Left ventricle myocardium inferior (tissue), 1 donor: Measurements from ENCODE around the gene CMIP. TPM values are rescaled to one million over a fixed set of nuclear protein-coding genes. Genes with fewer than 3 reads are reported as not detected.

Experiments used
- DNase-seq: peaks from one replicate; pipeline ENCODE4 v3.0.0-alpha.2; 2020
- H3K27ac ChIP-seq: fragments of 200-600 bp; replicated peaks from 2 replicates; pipeline ENCODE4 v1.8.0; 2021
- H3K27me3 ChIP-seq: fragments of 200-600 bp; 2 replicates; pipeline ENCODE4 v1.8.0; 2021; ENCODE audit warnings: low read depth
- H3K36me3 ChIP-seq: fragments of 200-600 bp; 2 replicates; pipeline ENCODE4 v1.8.0; 2021
- H3K4me1 ChIP-seq: fragments of 200-600 bp; 2 replicates; pipeline ENCODE4 v1.8.0; 2021
- H3K4me3 ChIP-seq: fragments of 200-600 bp; 2 replicates; pipeline ENCODE4 v1.8.0; 2021; ENCODE audit warnings: mild to moderate bottlenecking, moderate library complexity
- H3K9me3 ChIP-seq: fragments of 200-600 bp; replicated peaks from 2 replicates; pipeline ENCODE4 v1.8.0; 2021
- CTCF ChIP-seq: fragments of 200-600 bp; IDR thresholded peaks from 2 replicates; pipeline ENCODE4 v1.8.0; 2021; ENCODE audit warnings: antibody characterized with exemption, mild to moderate bottlenecking, borderline replicate concordance
- intact Hi-C: fragments of 100-400 bp; cut with micrococcal nuclease; formaldehyde crosslinking; loops from one replicate; pipeline ENCODE4 v1.11.0; 2022
- total RNA-seq: library from RNA; stranded (reverse); fragmentation: NEBNext Ultra II Directional; extraction: Animal tissue kit (Norgen Biotek cat#: 25700); gene quantifications from one replicate; pipeline ENCODE4 v1.2.1, GENCODE V29; 2021
- donor health status: DM: no; HTN: yes; CAD: no; lungs with severe emphysema.

Gene CMIP
- total RNA-seq, 1 donor from 2014 or later, result 11.2 TPM

GRCh38 chr16:81591545-81591870 lies 146.9 kb downstream of the CMIP start:
- intact Hi-C loops, result no loop called here
- no peak for TF ChIP-seq CTCF
- H3K4me1 ChIP-seq, result peaks cover 9% of the 10 kb centered on the region
- H3K36me3 ChIP-seq, result no peaks in the 10 kb centered on the region
- DNase-seq, result no peak
- H3K27me3 ChIP-seq, result no peaks in the 10 kb centered on the region
- H3K9me3 ChIP-seq, result no peaks in the 10 kb centered on the region
- H3K27ac ChIP-seq, result no peak overlapping the region
- no peak overlapping the region for H3K4me3 ChIP-seq

GRCh38 chr16:81592353-81592866 lies 147.8 kb downstream of the CMIP start:
- H3K27me3 ChIP-seq, result no peaks in the 10 kb centered on the region
- no peaks in the 10 kb centered on the region for H3K36me3 ChIP-seq
- H3K4me1 ChIP-seq, result peaks cover 9% of the 10 kb centered on the region
- TF ChIP-seq CTCF, result no peak
- no peak overlapping the region for H3K4me3 ChIP-seq
- no peaks in the 10 kb centered on the region for H3K9me3 ChIP-seq
- H3K27ac ChIP-seq, result no peak overlapping the region
- intact Hi-C loops, result no loop called here
- DNase-seq, result no peak

GRCh38 chr16:81593481-81593880 lies 148.9 kb downstream of the CMIP start:
- Histone ChIP-seq H3K4me1 (peaks cover 9% of the 10 kb centered on the region), H3K9me3 (no peaks in the 10 kb centered on the region), H3K27ac (no peak overlapping the region), H3K4me3 (no peak overlapping the region), H3K27me3 (no peaks in the 10 kb centered on the region), H3K36me3 (no peaks in the 10 kb centered on the region)
- intact Hi-C loops, result no loop called here
- no peak for TF ChIP-seq CTCF
- DNase-seq, result no peak

GRCh38 chr16:81595629-81596292 lies 151.2 kb downstream of the CMIP start:
- no peak for DNase-seq
- no peaks in the 10 kb centered on the region for H3K27me3 ChIP-seq
- peaks cover 19% of the 10 kb centered on the region for H3K4me1 ChIP-seq
- no peak for TF ChIP-seq CTCF
- H3K36me3 ChIP-seq, result no peaks in the 10 kb centered on the region
- H3K4me3 ChIP-seq, result no peak overlapping the region
- no peak overlapping the region for H3K27ac ChIP-seq
- H3K9me3 ChIP-seq, result no peaks in the 10 kb centered on the region
- intact Hi-C loops, result no loop called here

GRCh38 chr16:81597079-81597658 lies 152.6 kb downstream of the CMIP start:
- intact Hi-C loops, result no loop called here
- no peak for DNase-seq
- peaks cover 23% of the 10 kb centered on the region for H3K4me1 ChIP-seq
- no peak overlapping the region for H3K27ac ChIP-seq
- H3K9me3 ChIP-seq, result no peaks in the 10 kb centered on the region
- no peaks in the 10 kb centered on the region for H3K27me3 ChIP-seq
- TF ChIP-seq CTCF, result no peak
- no peaks in the 10 kb centered on the region for H3K36me3 ChIP-seq
- H3K4me3 ChIP-seq, result no peak overlapping the region
